HG03521 (cell line): Measurements from ENCODE around the gene LCT.

Experiments
- ATAC-seq: cut with Tn5 transposase; IDR thresholded peaks from one replicate; pipeline ENCODE4 v1.9.1; 2021; ENCODE audit warnings: mild to moderate bottlenecking, moderate library complexity; ENCODE audit not compliant: unreplicated experiment

Gene LCT

DNA sequence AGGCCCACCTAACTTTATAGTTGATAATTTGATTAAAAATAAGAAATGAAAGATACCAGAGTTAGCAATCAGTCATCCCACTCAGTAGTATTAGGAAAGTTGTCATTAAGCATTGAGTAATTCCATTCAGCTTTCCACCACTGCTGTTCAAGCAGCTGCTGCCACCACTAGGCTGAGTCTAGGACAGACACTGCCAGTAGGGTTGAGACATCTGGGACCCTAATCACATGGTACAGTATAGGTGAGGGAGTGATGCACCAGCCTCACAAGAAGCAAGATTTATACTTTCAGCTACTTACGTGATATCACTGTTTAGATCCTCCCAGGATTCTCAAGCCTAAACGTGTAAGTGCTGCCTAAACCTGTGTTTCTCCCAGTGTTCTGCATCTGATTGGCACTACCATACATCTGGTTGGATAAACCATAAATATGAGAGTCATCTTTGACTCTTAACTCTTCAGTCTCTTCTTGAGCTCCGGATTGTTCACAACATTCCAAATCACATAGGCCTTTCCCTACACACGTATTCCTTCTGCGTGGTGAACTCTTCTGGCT is 92.1 kb downstream of the LCT start:
- ATAC-seq, result no peak

DNA sequence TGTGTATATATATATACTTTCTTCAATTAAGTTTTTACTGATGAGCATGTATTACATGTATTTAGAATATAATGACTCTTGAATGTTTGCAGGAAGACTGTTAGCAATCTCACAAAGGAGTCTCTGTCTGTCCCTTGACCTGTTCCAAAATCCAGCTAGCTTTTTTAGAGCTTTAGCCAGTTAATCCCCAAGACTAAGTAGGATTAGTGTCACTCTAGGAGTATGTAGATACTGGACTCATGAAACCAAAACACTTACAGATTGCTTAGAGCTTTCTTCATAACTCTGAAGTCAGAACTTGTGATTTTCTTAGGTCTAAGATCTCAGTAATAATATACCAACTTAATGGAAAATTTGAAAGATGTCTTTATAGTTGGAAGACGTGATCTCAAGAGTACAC is 93.1 kb downstream of the LCT start:
- no peak for ATAC-seq

DNA sequence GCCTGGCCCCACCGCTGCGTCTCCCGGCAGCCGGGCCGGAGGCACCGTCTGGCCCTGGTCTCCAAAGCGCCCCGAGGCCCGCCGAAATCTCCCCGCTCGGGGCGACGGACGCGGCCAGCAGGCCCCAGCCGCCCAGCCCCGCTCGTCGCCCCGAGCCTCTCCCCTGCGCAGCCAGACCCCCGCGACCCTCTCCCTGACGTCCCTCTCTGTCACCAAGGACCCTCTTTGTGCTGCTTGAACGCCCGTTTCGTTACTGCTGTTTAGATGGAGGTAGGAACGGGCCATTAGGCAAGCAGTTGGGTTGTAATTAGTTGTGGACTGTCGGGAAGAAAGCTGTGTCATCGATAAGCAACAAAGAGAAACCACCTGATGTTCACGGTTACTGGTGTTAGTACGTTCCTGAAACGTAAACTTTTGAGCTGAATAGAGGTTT is 94.6 kb downstream of the LCT start:
- peak; percentile 12 for ATAC-seq

DNA sequence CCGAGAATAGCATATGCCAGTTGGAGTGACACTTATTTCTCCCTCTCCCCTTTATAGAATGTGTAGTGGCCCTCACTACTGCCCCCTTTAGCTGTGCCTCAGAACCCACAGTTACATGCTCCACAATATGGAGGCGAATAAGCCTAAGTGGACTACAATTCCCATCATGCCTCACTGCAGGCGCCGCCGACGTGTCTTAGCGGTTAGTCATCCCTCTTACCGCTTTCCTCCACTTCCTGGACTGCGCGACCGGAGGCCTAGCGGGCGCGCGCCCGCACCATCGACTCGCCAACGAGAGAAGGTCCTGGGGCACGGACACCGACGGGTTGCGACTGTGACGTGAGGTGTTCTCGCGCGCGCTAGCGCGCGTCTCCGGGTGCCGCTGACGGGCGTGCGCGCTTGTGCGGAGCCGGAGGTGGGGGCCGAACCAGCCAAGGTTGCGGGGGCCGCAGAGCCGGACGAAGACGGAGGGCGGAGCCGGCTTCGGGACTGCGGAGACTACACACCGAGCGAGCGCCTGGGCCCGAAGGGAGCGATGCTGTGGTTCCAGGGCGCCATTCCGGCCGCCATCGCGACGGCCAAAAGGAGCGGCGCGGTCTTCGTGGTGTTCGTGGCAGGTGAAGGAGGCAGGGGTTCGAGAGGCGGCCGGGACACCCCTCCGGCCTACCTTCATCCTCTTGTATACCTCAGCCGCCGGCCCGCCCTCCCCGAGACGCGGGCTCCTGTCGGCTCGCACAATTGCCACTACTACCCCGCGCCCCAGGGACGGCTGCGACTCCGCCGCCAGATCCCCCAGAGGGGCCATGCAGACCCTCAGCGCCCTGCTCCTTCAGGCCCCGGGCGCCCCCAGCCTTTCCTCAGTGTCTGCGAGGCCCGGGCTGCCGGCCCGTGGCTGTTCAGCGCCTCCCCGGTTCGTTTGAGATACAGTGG is 95.3 kb downstream of the LCT start, which contains the start of gene UBXN4:
TSS of gene UBXN4 (plus strand) at position 461 of the 930 bp plus-strand sequence. CDS start at position 536, 75 bp downstream.
- ATAC-seq, result peak; percentile 90

DNA sequence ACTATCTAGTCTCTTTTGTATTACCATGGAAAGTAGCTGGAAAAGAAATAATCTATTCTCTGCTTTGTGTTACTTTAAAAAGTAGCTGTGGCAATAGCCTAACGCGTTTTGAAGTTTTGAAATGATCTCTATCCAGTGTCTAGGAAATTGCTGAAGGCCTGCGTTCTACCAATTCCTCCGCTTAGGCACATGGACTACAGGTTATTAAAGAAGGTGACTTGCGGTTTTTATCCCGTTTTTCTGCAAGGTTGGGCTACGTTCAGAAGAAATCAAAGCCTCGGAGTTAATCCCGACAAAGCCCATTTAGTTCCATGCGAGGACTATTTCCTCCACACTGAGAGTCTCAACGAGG is 96.0 kb downstream of the LCT start:
- no peak for ATAC-seq

DNA sequence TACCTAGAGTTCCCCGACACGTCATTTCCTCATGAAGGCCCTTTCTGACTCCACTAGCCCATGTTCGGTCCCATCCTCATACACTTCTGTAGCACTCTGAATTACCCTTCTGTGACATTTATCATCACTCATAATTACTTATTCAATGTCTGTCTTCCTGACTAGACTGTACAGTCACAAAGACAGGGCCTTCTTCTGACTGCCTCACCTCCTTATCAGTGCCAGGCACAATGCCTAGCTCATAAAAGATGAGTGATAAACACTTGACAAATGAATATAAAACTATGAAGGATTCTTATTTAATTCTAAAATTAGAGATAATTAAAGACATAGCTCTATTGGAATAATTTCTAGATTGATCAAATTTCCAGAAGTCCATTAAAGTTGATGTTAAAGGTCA is 96.8 kb downstream of the LCT start:
- ATAC-seq, result no peak
